Measurements from ENCODE around the gene PIGO. TPM values are rescaled to one million over a fixed set of nuclear protein-coding genes. Genes with fewer than 3 reads are reported as not detected.

The PIGO gene
- 33.4 and 38.5 TPM in 2 replicates for total RNA-seq (2014; rRNA removed; shearing (Covaris generic))

GRCh38 chr9:35096035-35096849 lies at the start of gene PIGO:
Gene PIGO (minus strand): TSS chr9:35096591. CDS start chr9:35095565, 1,026 bp downstream.
- DNase-seq (ENCODE audit: low spot score): peak; percentile 92

DNA sequence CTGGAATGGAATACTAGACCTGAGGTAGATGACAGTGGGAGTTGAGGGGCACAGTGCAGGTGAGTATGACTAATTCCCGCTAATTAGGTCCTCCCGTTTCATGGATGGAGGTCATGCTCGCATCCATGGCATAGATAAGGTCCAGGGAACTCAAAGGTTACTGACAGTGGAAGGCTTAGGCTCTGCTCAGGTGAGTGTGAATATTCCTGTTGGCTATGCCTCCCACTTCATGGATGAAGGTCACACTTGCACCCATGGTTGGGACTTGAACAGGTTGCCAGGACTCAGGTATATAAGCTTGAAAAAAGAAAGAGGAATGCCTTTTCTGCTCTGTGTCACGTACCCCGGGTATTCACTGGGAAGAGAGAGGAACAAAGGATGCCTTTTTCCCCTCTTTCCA lies 45.6 kb upstream of the PIGO start:
- DNase-seq (ENCODE audit: low spot score): no peak

GRCh38 chr9:35140093-35140492 lies 43.7 kb upstream of the PIGO start:
- DNase-seq (ENCODE audit: low spot score): no peak

- no peak for DNase-seq (ENCODE audit: low spot score)
Observed at GRCh38 chr9:35136866-35137265, 40.5 kb upstream of the PIGO start.

GRCh38 chr9:35135988-35136387 lies 39.6 kb upstream of the PIGO start:
- no peak for DNase-seq (ENCODE audit: low spot score)

DNA sequence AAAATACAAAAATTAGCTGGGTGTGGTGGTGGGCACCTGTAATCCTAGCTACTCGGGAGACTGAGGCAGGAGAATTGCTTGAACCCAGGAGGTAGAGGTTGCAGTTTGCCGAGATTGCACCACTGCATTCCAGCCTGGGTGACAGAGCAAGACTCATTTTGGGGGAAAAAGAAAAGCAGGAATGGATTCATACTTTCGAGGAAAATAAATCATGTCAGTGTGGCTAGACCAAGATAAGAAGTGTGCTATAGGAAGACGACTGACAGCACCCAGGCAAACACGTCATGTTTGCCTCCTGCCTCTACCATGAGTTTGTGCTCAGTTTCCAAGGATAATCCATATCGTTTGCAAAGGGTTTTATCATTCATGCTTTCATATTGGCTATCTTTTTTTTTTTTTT lies 38.5 kb upstream of the PIGO start:
- DNase-seq (ENCODE audit: low spot score): no peak

DNA sequence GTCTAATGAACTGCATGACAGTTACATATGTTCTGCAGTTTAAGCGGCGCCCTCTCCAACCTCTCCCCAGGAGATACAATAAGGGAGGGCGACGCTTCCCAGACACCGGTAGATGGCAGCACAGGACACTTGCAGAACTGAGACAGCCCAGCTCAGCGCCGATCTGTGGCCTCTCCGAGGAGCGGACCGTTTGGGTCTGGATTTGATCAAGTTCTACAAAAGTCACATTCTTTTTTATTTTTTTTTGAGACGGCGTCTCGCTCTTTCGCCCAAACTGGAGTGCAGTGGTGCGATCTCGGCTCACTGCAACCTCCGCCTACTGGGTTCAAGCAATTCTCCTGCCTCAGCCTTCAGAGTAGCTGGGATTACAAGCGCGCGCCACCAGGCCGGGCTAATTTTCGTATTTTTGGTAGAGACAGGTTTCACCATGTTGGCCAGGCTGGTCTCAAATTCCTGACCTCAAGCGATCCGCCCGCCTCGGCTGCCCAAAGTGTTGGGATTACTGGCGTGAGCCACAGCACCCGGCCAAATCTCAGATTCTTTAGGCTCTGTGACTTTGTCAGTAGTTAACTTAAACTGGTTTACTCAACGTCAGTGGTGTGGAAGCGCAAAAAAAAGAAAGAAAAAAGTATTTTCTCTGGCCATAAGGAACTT lies 20.6 kb upstream of the PIGO start:
- peak; percentile 96 for DNase-seq (ENCODE audit: low spot score)

DNA sequence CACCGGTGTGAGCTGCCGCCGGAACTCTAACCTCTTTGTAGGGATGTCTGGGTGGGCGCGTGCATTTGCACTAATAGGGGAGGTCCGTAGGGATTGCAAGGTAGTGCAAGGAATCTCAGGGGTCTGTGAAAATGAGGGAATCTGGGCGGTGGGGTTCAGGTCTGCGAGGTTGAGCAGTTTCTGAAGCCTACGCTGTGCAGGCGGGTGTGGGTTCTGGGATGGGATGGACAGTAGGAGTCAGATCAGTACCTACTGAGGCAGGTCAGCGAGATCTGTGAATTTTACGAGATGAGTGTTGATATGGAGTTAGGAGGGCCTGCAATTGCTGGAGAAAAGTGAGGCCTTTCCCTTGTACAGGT lies 20.1 kb upstream of the PIGO start:
- no peak for DNase-seq (ENCODE audit: low spot score)

GRCh38 chr9:35115680-35116538 lies 19.5 kb upstream of the PIGO start, which contains the start of gene ATOSB:
Gene ATOSB (minus strand): TSS chr9:35115862. CDS start chr9:35108274, 7,588 bp downstream.
- DNase-seq (ENCODE audit: low spot score): peak; percentile 92

GRCh38 chr9:35114840-35115628 lies 18.6 kb upstream of the PIGO start:
- DNase-seq (ENCODE audit: low spot score): peak; percentile 66

DNA sequence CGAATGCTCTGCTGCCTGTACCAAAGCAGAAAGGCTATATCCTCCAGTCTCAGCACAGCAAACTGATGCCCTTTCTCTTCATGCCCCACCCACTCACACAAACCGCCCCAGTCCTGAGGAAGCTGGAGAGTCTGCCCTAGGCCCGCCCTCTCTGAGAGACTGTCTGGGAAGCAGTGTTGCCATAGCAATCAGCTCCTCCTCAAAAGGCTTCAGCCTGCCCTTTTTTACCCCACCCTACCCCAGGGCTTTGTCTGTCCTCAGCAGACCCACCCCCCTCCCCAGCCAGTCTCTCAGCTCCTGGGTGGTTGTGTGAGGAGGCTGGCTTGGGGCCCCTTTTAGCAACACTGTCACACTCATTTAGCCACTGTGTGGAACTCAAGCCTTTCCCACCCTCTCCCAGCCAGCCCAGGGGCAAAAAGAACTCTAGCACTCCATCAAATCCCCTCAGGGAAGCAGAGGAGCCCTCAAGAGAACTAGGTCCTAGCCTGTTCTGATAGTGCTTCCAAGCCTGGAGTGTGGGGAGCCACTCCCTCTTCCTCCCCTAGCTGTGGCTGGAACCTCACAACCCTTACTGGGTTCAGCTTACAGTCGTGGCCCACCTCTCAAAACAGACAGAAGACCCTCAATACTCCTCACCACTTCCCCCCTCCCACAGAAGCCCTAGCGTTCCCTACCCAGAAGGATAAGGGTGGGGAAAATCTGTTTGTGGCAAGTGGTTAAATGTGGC lies 17.9 kb upstream of the PIGO start:
- DNase-seq (ENCODE audit: low spot score): peak; percentile 91

DNA sequence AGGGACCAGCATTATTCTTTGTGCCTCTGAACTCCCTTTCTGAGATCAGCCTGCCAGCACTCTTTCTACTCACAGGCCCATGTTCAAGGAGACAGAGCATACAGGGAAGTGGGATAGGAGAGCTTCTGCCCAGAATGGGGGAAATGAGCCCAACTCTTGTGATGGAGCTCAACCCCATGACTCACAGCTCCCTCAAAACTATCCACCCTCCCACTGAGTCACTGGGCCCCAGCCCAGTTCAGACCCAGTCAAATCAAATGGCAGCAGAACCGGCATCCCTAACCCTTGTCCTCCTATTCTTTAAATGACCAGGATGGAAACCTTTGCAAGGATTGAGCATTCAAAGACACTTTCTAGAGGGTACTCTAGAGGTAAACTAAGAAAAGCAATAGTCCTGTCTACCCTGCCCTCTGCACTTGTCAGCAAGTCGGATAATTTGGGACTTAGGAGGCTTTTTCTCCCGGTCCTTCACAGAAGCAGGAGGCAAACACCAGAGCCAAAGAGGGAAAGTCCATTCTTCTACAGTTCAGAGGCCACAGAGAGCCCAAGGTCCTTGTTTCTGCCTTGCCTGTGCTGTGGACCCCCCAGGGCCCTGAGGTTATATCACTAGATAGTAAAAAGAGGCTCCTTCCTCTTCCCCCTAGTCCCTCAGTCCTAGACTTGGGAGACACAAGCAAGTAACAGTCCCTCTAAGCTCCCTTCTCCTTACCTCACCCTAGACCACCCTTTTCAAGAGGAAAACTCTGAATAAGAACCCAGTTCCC lies 16.0 kb upstream of the PIGO start:
- no peak for DNase-seq (ENCODE audit: low spot score)

DNA sequence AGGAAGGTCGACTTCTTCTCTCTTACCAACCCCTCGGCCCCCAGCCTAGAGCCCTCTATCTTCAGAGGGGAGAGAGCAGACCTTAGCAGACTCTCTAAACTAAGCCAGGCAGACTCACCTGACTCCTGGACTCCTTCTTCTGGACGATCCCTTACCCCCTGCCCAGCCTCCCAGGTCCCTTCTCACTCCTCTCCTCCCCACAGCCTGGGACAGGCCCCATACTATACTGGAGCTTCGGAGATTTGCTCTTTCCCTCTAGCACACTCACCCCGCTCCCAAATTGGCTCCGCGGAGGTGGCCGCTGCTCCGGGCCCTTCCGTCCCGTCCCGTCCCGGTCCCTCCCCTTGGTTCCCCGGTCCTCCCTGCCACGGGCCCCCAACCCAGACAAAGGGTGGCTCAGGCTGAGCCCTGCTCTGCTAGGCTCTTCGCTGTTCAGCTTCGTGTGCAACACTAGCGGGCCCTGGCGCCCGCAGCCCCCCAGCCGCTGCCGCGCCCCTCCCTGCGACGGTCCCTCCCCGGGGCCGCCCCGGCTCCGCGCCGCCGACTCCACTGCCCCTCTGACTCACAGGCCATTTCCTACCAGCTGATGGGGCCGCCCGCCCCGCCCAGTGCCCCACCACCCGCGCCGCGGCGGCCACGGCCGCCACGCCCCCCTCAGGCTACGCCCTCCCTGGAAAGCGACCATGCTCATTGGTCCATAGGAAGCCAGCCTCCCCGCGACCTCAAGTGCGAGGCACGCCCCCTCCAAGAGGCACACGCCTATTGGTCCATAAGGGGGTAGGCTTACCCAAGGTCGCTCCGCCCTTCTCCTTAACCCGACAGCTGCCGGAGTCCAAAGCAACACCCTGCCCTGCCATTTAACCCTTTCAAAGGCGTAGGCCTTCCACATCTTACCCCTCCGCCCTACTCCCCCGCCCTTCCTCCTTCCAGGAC lies 14.9 kb upstream of the PIGO start:
- peak; percentile 95 for DNase-seq (ENCODE audit: low spot score)

- DNase-seq (ENCODE audit: low spot score): peak; percentile 50
Observed at GRCh38 chr9:35110327-35110761, 14.0 kb upstream of the PIGO start.

- DNase-seq (ENCODE audit: low spot score): no peak
Observed at GRCh38 chr9:35108946-35109575, 12.7 kb upstream of the PIGO start.

DNA sequence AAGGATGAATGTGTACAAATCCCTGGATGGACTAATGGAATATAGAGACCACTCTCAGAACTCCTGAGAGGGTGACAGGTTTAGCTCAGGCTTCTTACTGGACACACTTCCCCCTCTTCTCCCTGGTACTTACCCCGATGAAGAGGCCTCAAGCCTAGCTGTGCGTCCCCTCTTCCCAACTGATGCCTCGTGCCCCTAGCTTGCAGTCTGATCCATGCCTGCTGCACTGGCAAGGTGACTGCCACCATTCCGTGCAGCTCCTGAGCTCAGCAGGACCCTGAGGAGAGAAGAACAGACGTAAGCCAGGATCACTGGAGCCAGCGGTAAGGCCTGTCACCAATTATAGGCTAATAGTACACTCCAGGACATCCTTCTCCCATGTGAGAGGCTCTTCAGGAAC lies 12.1 kb upstream of the PIGO start:
- no peak for DNase-seq (ENCODE audit: low spot score)

- DNase-seq (ENCODE audit: low spot score): no peak
Observed at GRCh38 chr9:35107297-35108290, 11.2 kb upstream of the PIGO start.
